K562 (cell line): ENCODE results near the gene LCN1. TPM values are rescaled to one million over a fixed set of nuclear protein-coding genes. Genes with fewer than 3 reads are reported as not detected.
A peak's percentile ranks its signal among the peaks of the same experiment; 100 is the strongest.

Experiments used
- ATAC-seq: fragments of 200-7000 bp; cut with Tn5 transposase; 3 replicates; pipeline ENCODE4 v1.9.1; 2020; ENCODE audit warnings: moderate library complexity
- BruUV-seq: library from RNA; stranded (reverse); fragments of 400-500 nt; replicated peaks from 2 replicates; lab custom pipeline; 2021; lab: Mats Ljungman, UMichigan
- CTCF ChIA-PET: fragments of 300-600 bp; formaldehyde crosslinking; extraction: SDS; loops from one replicate; lab custom pipeline; 2021; ENCODE audit warnings: low intra/inter-chr PET ratio; lab: Yijun Ruan, JAX
- POLR2A ChIA-PET: fragments of 300-600, 350-650 bp; sonication (Branson Sonifier 250); formaldehyde crosslinking; extraction: SDS; loops from one replicate; lab custom pipeline; 2021; ENCODE audit warnings: antibody characterized with exemption, inconsistent platforms; lab: Yijun Ruan, JAX
- DNase-seq, 4 experiments: peaks; one replicate each; pipeline versions ENCODE4 v3.0.0 to v3.0.0-alpha.2; 2011 to 2018; ENCODE audit warnings: low spot score in 3 of 4, mixed read lengths in 3 of 4; ENCODE audit errors: extremely low read depth in 1 of 4
- FAIRE-seq: peaks from 2 replicates; lab custom pipeline; 2011; peaks lifted over from hg19 to GRCh38; lab: Jason Lieb, UNC
- H2AFZ ChIP-seq: 2 replicates; pipeline ENCODE4 v1.6.0; 2011; ENCODE audit warnings: low read depth, low read length, control low read depth, inconsistent platforms
- H3K27ac ChIP-seq: fragments of 200-600 bp; 3 replicates; pipeline ENCODE4 v1.8.0; 2011; ENCODE audit warnings: low read depth, mild to moderate bottlenecking, control low read depth, inconsistent platforms, low read length, moderate library complexity, mixed read lengths; ENCODE audit errors: extremely low read depth
- H3K27me3 ChIP-seq, 2 experiments: fragments of 300-600 bp in 1 of 2; 2 replicates in 1 of 2; 3 replicates in 1 of 2; pipeline versions ENCODE4 v1.6.0 to v1.8.0; 2011; ENCODE audit warnings: inconsistent platforms in 2 of 2, low read length in 2 of 2, mild to moderate bottlenecking in 1 of 2, mixed read lengths in 1 of 2, moderate library complexity in 1 of 2; ENCODE audit not compliant: control insufficient read depth in 2 of 2, insufficient read depth in 2 of 2
- H3K36me3 ChIP-seq: fragments of 300-600 bp; 3 replicates; pipeline ENCODE4 v1.8.0; 2011; ENCODE audit warnings: mild to moderate bottlenecking, low read length, inconsistent platforms; ENCODE audit not compliant: control insufficient read depth, insufficient read depth
- H3K4me1 ChIP-seq, 2 experiments: fragments of 200-600 bp in 1 of 2; replicated peaks in 1 of 2; 2 replicates in 1 of 2; 3 replicates in 1 of 2; pipeline versions ENCODE4 v1.5.1 to v1.8.0; 2011; ENCODE audit warnings: inconsistent platforms in 2 of 2, low read length in 2 of 2, mild to moderate bottlenecking in 1 of 2, mixed read lengths in 1 of 2, moderate library complexity in 1 of 2; ENCODE audit not compliant: control insufficient read depth in 2 of 2, insufficient read depth in 2 of 2
- H3K4me2 ChIP-seq: 2 replicates; pipeline ENCODE4 v1.6.1; 2011; ENCODE audit warnings: low read length, control low read depth, inconsistent platforms, mixed read lengths; ENCODE audit not compliant: insufficient read depth
- H3K4me3 ChIP-seq: fragments of 200-600 bp; sonication (generic), shearing (Covaris generic); 2 replicates; pipeline ENCODE4 v1.5.1; 2016; ENCODE audit warnings: control low read depth, inconsistent platforms
- H3K79me2 ChIP-seq: fragments of 200-600 bp; 3 replicates; pipeline ENCODE4 v1.8.0; 2011; ENCODE audit warnings: low read length, inconsistent platforms; ENCODE audit not compliant: control insufficient read depth, insufficient read depth
- H3K9ac ChIP-seq, 2 experiments: 2 replicates each; pipeline versions ENCODE4 v1.6.0 to v1.6.1; 2011; ENCODE audit warnings: low read depth in 2 of 2, low read length in 2 of 2, control low read depth in 1 of 2, inconsistent platforms in 1 of 2, mild to moderate bottlenecking in 1 of 2, mixed read lengths in 1 of 2; ENCODE audit not compliant: insufficient read depth in 1 of 2
- H3K9me1 ChIP-seq: one replicate; pipeline ENCODE4 v1.6.0; 2011; ENCODE audit warnings: inconsistent platforms, mild to moderate bottlenecking, low read length, moderate library complexity; ENCODE audit not compliant: control insufficient read depth, insufficient read depth
- H3K9me3 ChIP-seq: replicated peaks from 2 replicates; pipeline ENCODE4 v1.5.1; 2011; ENCODE audit warnings: low read depth, low read length, inconsistent platforms; ENCODE audit not compliant: control insufficient read depth, insufficient read depth
- H4K20me1 ChIP-seq: replicated peaks from 2 replicates; pipeline ENCODE4 v1.6.1; 2011; ENCODE audit warnings: low read length, inconsistent platforms, mixed read lengths; ENCODE audit not compliant: control insufficient read depth, insufficient read depth
- HNRNPUL1 ChIP-seq: fragments of 200-400 bp; formaldehyde crosslinking; IDR thresholded peaks from 2 replicates; pipeline ENCODE4 v1.6.1; 2017; ENCODE audit warnings: low read length
- KDM2B ChIP-seq: fragments of 250-450 bp; sonication (Bioruptor Pico); IDR thresholded peaks from 2 replicates; pipeline ENCODE4 v1.8.0; 2021; ENCODE audit warnings: mild to moderate bottlenecking, moderate library complexity
- NEUROD1 ChIP-seq: fragments of 150-350 bp; IDR thresholded peaks from 2 replicates; pipeline ENCODE4 v1.6.1; 2014; ENCODE audit warnings: borderline replicate concordance, low read length, low read depth; ENCODE audit not compliant: partially characterized antibody
- NFE2L1 ChIP-seq: fragments of 450-650 bp; IDR thresholded peaks from 2 replicates; pipeline ENCODE4 v1.6.1; 2016; ENCODE audit warnings: missing genetic modification characterization, low read depth, mild to moderate bottlenecking, missing compliant biosample characterization, moderate library complexity, borderline replicate concordance
- POLR2A ChIP-seq: fragments of 450-650 bp; conservative IDR thresholded peaks from 2 replicates; pipeline ENCODE4 v1.6.1; 2016
- RB1 ChIP-seq: fragments of 450-650 bp; IDR thresholded peaks from 2 replicates; pipeline ENCODE4 v1.6.1; 2017; ENCODE audit warnings: low read depth, mild to moderate bottlenecking
- TSHZ1 ChIP-seq: fragments of 250-450 bp; sonication (Bioruptor Pico); IDR thresholded peaks from 2 replicates; pipeline ENCODE4 v1.4.0; 2020; ENCODE audit warnings: mild to moderate bottlenecking, moderate library complexity
- XRCC5 ChIP-seq: fragments of 200-400 bp; formaldehyde crosslinking; IDR thresholded peaks from 2 replicates; pipeline ENCODE4 v1.6.1; 2017; ENCODE audit warnings: low read depth, mild to moderate bottlenecking, low read length
- ZBTB9 ChIP-seq: fragments of 450-650 bp; formaldehyde crosslinking; IDR thresholded peaks from 2 replicates; pipeline ENCODE4 v1.4.0; 2020; ENCODE audit warnings: mild to moderate bottlenecking, moderate library complexity
- ZNF384 ChIP-seq: IDR thresholded peaks from 2 replicates; pipeline ENCODE4 v1.6.1; 2012; ENCODE audit warnings: low read depth, low read length, improper control_type of control experiment
- ZNF766 ChIP-seq: fragments of 200-800 bp; sonication (Bioruptor generic); conservative IDR thresholded peaks from 2 replicates; pipeline ENCODE4 v1.6.1; 2016; ENCODE audit warnings: missing genetic modification characterization, missing compliant biosample characterization
- WGBS: fragments of 100-300 bp; shearing (Covaris generic); methylation state at CpG from one replicate; pipeline ENCODE4 v1.1.6; 2016; ENCODE audit warnings: low coverage, mixed read lengths; ENCODE audit not compliant: insufficient coverage; ENCODE audit errors: missing lambda C conversion rate; 5-methylcytosine and 5-hydroxymethylcytosine counted together
- in situ Hi-C: fragments of 300-500 bp; cut with MboI; formaldehyde crosslinking; loops from 4 replicates; pipeline ENCODE4 v1.15.0; 2018; ENCODE audit warnings: inconsistent platforms, mixed read lengths
- intact Hi-C: fragments of 100-400 bp; cut with micrococcal nuclease; formaldehyde crosslinking; loops from 2 replicates; pipeline ENCODE4 v1.14.2; 2022
- polyA plus RNA-seq, 8 experiments: library from polyadenylated mRNA; depleted of rRNA in 4 of 8; stranded (reverse) in 5 of 8; unstranded in 3 of 8; fragments of >200 nt; fragmentation: Nextera tagmentation in 2 of 8; fragmentation: Illumina TruSeq in 1 of 8; extraction: Ambion mirVana in 2 of 8; extraction: Trizol in 1 of 8; gene quantifications; 2 replicates each; pipeline versions ENCODE4 v1.2.1 to v1.2.3, GENCODE V29; 2011 to 2014; ENCODE audit warnings: inconsistent platforms in 1 of 8, missing spikeins in 1 of 8
- total RNA-seq, 7 experiments: library from RNA; depleted of rRNA in 6 of 7; stranded (reverse); fragments of >200 nt in 6 of 7; fragmentation: Illumina TruSeq in 2 of 7; extraction: Trizol in 2 of 7; gene quantifications; 2 replicates each; pipeline versions ENCODE4 v1.2.1 to v1.2.3, GENCODE V29; 2011 to 2021; ENCODE audit warnings: low replicate concordance in 1 of 7

Gene LCN1
- total and polyA plus RNA-seq, 9 of the 15 experiments (the other 6 are each of a cell fraction or from before 2014, with no cell fraction given): not detected

GRCh38 chr9:135555203-135555602 lies 34.0 kb downstream of the LCN1 start (continued):
- TF ChIP-seq POLR2A: no peak

GRCh38 chr9:135555910-135556309 lies 34.7 kb downstream of the LCN1 start:
- Histone ChIP-seq H3K4me1 (peaks cover 5 to 13% of the 10 kb centered on the region in 2 experiments; a peak in 3 of 5 replicates), H4K20me1 (0 out of 2 replicates have a peak, but pooled peaks cover 3% of the 10 kb centered on the region), H3K9me3 (no peaks in the 10 kb centered on the region), H2AFZ (peak overlapping the region; percentile 72; the same call in 1 of the 2 replicates), H3K27ac (no peak overlapping the region), H3K9ac (no peak overlapping the region), H3K4me3 (no peak overlapping the region), H3K36me3 (no peaks in the 10 kb centered on the region), H3K27me3 (peaks cover 15 to 45% of the 10 kb centered on the region in 2 experiments), H3K79me2 (no peaks in the 10 kb centered on the region), H3K4me2 (no peak overlapping the region), H3K9me1 (no peaks in the 10 kb centered on the region)
- FAIRE-seq (no peak), DNase-seq (no peak), ATAC-seq (no peak)
- TF ChIP-seq ZBTB9 (CRISPR knock-in tag): no peak
- no peak for TF ChIP-seq ZNF384
- no peak for TF ChIP-seq HNRNPUL1
- TF ChIP-seq XRCC5: no peak
- TF ChIP-seq NFE2L1: no peak
- TF ChIP-seq KDM2B (CRISPR knock-in tag): no peak
- no peak for TF ChIP-seq ZNF766
- no peak for TF ChIP-seq RB1
- TF ChIP-seq NEUROD1: no peak
- TF ChIP-seq TSHZ1 (CRISPR knock-in tag): no peak
- intact Hi-C loops: no loop called here
- CTCF ChIA-PET: no interaction called here
- WGBS: 31% methylated on average over 15 of the region's 16 CpGs
- no TSS peak for BruUV-seq
- POLR2A ChIA-PET: interaction anchor here (0.6 to 1.2 kb wide), 3 partner anchors 10 to 52 kb away, joined by 3 to 4 read pairs (median 4); no protein-coding TSS in a partner anchor
- in situ Hi-C loops: no loop called here
